Heart left ventricle (tissue), 13 donors: ENCODE measurements around the gene DPAGT1.

Source experiments
- CTCF ChIP-seq, 12 donors: fragments of 200-600 bp; sonication (generic) in 4 of 12; IDR thresholded peaks; one replicate each; pipeline versions ENCODE4 v1.5.0 to v1.8.0; 2018 to 2022; ENCODE audit warnings: antibody characterized with exemption in 12 of 12, mild to moderate bottlenecking in 5 of 12
- POLR2A ChIP-seq, 2 donors: fragments of 450-650 bp; IDR thresholded peaks; one replicate each; pipeline ENCODE4 v1.6.1; 2017; ENCODE audit warnings: antibody characterized with exemption in 2 of 2, mild to moderate bottlenecking in 2 of 2, moderate library complexity in 2 of 2
- donor health status: ischemic (EF 13 %, LVEDD 7.1; RV severe dilation, severe dysfunction).
- donor health status: DM: no; HTN: yes; CAD: no.
- donor health status: DM: no; HTN: no; CAD: no.
- donor health status: ischemic (EF 25% LVEDD 6.9; RV normal size, moderate dysfunction).
- donor health status: ischemic (EF 25% LVEDD 5.7; RV mildly dilated, moderate dysfunction).
- donor health status: ischemic (EF 35%, LVEDD 5.7; RV mildly dilated, moderate dysfunction).
- donor health status: nonischemic (EF 11% LVEDD 7.7; RV severe dilation, severe dysfunction).
- donor health status: DM: yes; HTN: yes; CAD: no.
- donor health status: PGD.
- donor health status: ischemic (EF 29% LVEDD 5.4; RV normal size, mild dysfunction).
- donor health status: nonischemic (EF 23%, LVEDD 6.1; RV moderate dilation, normal function).

GRCh38 chr11:119121008-119121810 lies 19.6 kb upstream of the DPAGT1 start, which contains the start of gene HINFP:
- TF ChIP-seq POLR2A (IDR thresholded peaks at IDR 0.05) (peak in 1 of 2 donors; percentile 74), CTCF (IDR thresholded peaks at IDR 0.05) (no peak)
